HG03175 (cell line): ENCODE data around the gene MAPT.
"Not testable (repeated sequence)": the region's sequence is repeated elsewhere in the genome, so short reads cannot be mapped to it uniquely, and the experiment has no call there.

Source experiments
- ATAC-seq: cut with Tn5 transposase; IDR thresholded peaks from one replicate; pipeline ENCODE4 v1.9.1; 2021; ENCODE audit warnings: mild to moderate bottlenecking, moderate library complexity; ENCODE audit not compliant: unreplicated experiment

The MAPT gene

DNA sequence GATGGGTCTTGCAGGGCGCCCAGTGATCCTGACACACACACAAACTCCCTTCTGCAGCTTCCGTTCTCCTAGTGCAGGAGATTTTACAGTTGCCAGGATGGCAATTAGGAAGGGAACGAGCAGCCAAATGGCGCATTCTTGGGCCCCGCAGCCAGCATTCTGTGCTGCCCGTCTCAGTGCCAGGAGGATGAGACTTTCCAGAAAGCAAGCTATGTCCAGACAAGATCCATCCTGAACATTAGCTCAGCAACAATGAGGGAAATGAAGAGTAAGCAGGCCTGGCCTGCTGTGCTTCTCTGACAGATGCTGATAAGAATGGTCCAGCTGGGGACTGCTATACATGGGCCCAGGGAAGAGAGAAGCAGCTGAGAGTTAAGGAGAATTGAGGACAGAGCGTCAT, 33.2 kb upstream of the MAPT start:
- no peak for ATAC-seq

DNA sequence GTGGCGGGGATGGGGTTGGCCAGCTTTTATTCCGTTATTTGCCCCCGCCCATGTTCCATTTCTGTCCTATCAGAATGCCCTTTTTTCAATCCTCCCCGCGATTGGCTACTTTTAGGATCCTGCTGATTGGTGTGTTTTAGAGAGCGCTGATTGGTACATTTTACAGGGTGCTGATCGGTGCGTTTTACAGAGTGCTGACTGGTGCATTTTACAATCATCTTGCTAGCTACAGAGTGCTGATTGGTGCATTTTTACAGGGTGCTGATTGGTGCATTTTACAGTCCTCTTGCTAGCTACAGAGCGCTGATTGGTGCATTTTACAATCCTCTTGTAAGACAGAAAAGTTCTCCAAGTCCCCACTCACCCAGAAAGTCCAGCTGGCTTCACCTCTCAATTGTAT, 32.2 kb upstream of the MAPT start:
- not testable (repeated sequence) for ATAC-seq

- no peak for ATAC-seq
Observed at GRCh38 chr17:45863857-45864654, 30.3 kb upstream of the MAPT start.

GRCh38 chr17:45867171-45867570, 27.2 kb upstream of the MAPT start:
- no peak for ATAC-seq

- no peak for ATAC-seq
Observed at GRCh38 chr17:45867702-45868101, 26.7 kb upstream of the MAPT start.

DNA sequence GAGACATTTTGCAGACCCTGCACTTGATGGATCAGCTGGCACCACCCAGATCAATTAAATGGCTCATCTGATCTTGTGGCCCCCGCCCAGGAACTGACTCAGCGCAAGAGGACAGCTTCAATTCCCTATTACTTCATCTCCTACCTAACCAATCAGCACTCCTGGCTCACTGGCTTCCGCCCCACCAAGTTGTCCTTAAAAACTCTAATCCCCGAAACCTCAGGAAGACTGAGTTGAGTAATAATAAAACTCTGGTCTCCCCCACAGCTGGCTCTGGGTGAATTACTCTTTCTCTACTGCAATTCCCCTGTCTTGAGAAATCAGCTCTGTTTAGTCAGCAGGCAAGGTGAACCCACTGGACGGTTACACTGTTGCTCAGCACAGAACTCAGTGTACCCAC, 26.1 kb upstream of the MAPT start:
- ATAC-seq, result no peak

DNA sequence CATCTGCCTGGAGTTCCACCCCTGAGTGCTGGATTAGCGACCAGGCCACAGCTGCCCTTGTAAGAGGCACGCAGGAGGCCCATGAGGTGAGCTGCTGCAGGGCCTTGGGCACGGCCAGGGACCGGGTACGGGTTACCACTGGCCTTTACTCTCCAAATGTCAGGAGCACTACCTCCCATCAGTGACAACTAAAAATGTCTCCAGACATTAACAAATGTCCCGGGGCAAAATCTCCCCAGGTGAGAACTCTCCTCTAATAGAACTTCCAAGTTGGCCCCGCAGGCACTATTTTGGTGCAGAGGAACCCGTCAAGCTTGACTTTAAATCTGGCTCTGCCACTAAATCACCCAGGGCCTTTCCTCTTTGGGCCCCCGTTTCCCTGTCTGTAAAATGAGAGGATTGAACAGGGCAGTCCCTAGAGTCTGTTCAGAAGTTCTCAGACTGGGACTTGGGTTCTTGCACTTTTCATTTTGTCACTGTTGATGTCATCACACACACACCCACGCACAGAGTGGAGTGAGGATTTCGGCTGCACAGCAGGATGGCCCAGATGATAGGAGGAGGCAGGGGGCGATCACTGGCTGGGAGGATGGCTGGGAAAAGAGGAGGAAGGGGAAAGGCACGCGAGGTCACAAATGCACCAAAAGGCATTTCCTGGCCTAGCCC, 24.5 kb upstream of the MAPT start:
- ATAC-seq, result no peak

- no peak for ATAC-seq
Observed at GRCh38 chr17:45870342-45870974, 23.9 kb upstream of the MAPT start.

- ATAC-seq, result no peak
Observed at GRCh38 chr17:45871718-45872117, 22.6 kb upstream of the MAPT start.

DNA sequence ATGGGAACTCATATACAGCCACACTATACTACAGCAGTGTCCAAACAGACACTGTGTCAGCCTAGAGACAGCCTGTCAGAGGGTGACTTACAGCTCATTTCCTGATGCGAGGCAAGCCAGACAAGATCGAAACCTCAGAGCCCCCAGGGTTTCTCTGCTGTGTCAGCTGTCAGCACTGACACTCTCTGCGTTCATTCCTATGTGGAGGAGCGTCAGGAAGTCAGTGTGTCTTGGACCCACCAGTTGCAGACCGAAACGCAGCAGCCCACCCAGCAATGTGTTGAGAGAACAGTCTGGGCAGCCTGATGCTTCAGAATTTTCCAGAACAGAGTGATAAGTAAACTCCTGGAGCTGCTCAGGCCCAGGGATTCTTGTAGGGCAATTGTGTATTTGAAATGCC, 20.6 kb upstream of the MAPT start:
- no peak for ATAC-seq

DNA sequence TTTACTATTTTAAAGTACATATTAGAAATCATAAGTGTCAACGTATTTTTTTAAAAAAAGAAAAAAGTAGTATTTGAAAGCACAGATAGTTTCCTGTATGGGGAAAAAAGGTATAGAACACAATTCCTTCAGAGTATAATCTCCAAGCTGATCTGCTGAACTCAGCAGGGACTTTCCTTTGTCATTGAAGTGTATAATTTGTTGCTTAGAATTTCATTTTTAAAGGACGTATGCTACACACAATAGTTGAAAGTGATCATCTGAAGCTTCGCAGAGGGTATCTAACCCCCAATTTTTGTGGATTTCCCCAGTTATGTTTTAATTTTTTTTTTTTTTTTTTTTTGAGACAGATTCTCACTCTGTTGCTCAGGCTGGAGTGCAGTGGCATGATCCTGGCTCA, 20.2 kb upstream of the MAPT start:
- no peak for ATAC-seq

DNA sequence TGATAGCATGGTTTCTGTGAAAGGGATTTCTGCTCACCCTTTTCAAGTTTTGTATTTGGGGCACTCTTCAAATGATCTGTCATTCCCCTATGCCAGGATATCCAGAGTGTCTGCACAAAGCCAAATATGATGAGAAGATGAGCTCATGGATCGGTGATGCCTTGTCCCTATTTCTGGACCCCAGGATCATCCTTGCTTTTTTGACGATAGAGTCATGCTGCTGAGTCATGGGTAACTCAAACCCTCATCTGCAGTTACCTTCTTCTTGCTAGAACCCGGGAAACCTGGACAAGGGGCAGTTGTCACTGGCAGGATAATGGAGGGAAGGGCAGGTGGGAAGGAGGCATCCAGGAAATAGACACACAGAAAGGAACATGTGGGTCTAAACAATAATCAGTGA, 17.8 kb upstream of the MAPT start:
- ATAC-seq, result no peak

DNA sequence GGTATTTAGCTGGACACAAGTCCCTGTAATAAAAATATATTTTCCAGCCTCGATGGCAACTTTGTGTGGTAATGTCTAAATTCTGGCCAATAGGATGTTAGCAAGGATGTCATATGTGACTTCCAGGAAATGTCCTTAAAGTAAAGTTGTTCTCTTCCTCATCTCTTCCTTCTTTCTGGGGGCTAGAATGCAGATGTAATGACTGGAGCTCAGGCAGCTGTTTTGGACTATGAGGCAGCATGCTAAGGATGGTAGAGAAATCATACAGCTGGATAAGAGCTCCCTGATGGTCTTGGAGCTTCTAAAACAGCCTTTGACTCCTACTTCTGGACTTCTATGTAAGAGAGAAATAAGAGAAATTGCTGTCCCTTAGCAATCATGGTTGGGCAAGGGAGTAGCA, 16.9 kb upstream of the MAPT start:
- no peak for ATAC-seq

DNA sequence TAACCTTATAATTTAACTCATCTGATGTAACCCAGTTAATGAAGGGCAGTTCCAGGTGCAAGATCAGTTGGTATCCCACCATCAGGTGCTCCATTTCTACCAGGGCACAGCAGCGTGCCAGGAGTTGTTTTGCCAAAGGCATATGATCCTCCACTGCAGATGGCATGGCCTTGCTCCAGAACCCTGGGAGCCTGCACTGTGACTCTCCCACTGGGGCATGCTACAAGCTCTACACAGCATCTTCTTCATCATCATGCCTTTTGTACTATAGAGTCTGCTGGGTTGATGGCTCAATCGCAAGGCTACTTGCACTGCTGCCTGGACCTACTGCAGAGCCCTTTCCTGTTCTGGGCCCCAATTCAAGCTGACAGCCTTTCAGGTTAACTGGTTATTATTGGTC, 11.3 kb upstream of the MAPT start:
- ATAC-seq, result no peak

GRCh38 chr17:45886852-45887251, 7.5 kb upstream of the MAPT start:
- no peak for ATAC-seq

GRCh38 chr17:45888392-45888791, 6.0 kb upstream of the MAPT start:
- no peak for ATAC-seq

DNA sequence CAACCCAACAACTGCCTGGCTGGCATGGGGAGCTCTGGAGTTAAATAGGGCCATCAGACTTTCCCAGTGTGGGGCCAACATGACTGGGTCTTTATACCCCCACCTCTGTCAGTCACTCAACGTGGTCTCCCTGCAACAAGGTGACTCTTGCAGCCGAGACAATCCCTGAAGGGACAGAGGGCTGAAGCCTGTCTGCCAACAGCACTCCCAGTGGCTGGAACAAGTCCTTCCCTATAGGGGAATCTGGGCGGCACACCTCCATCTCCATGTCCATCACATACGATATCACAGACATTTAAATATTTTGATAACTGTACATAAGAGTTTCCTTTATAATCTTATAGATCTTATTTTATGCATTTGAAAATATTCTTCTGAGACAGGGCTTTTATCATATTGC, 4.8 kb upstream of the MAPT start:
- ATAC-seq, result no peak

DNA sequence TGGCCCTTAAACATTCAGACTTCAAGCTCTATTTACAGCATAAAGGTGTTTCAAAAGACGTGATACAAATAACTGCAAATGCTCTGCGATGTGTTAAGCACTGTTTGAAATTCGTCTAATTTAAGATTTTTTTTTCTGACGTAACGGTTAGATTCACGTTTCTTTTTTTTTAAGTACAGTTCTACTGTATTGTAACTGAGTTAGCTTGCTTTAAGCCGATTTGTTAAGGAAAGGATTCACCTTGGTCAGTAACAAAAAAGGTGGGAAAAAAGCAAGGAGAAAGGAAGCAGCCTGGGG, 681 bp upstream of the MAPT start:
- ATAC-seq, result no peak

GRCh38 chr17:45895304-45895968, 1.1 kb downstream of the MAPT start:
- no peak for ATAC-seq

DNA sequence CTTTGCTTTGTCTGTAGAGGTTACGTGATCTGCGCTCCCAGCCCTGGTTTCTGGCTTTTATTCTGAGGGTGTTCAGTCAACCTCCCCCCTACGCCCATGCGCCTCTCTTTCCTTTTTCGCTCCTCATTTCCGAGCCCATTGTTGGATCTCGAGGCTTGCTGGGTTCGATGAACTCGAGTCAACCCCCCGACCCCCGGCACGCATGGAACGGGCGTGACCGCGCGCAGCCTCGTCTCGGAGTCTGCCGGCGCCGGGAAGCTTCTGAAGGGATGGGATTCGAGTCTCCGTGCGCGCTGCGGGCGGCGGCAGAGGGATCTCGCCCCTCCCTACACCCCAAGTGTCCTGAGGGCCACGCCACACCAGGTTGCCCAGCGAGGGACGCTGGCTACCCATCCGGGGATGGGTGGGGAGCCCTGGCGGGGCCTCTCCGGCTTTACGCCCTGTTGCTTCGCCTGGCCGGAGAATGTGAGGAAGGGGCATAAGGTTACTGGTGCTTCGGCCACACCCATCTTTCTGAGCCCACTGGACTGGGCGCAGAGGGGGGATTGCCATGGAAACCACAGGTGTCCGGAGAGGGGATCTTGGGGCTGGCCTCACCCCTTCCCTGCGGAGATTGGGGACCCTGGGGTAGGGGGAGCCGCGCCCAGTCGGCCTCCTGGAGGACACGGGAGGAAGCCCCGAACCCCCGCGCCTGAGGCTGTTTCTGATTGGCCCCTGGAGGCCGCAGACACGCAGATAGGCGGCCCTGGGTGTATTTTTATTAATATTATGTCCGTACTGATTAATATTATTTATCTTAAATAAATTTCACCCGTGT, 1.8 kb downstream of the MAPT start:
- no peak for ATAC-seq
